Gastrocnemius medialis (tissue), 4 donors: ENCODE results near the gene ZBTB18. TPM values are rescaled to one million over a fixed set of nuclear protein-coding genes. Genes with fewer than 3 reads are reported as not detected.

ENCODE experiments used
- ATAC-seq, 2 donors: fragments of 150-250 bp; one replicate each; pipeline ENCODE4 v1.9.1; 2016
- DNase-seq, 2 donors: peaks; one replicate each; pipeline ENCODE4 v3.0.0-alpha.2; 2019
- H3K27ac ChIP-seq, 4 donors: fragments of 200-600 bp; sonication (generic); 1 replicate in 1 of 4; 2 replicates in 3 of 4; pipeline ENCODE4 v1.5.1; 2016 to 2018; ENCODE audit warnings: mild to moderate bottlenecking in 2 of 4, moderate library complexity in 1 of 4
- H3K27me3 ChIP-seq, 3 donors: fragments of 200-600 bp; sonication (generic) in 2 of 3; 1 replicate in 1 of 3; 2 replicates in 2 of 3; pipeline versions ENCODE4 v1.5.1 to v1.6.0; 2016 to 2019; ENCODE audit warnings: mild to moderate bottlenecking in 1 of 3, moderate library complexity in 1 of 3
- H3K36me3 ChIP-seq, 2 donors: fragments of 200-600 bp; sonication (generic) in 1 of 2; one replicate each; pipeline ENCODE4 v1.5.1; 2017 to 2018
- H3K4me1 ChIP-seq, 2 donors: fragments of 200-600 bp; sonication (generic) in 1 of 2; one replicate each; pipeline ENCODE4 v1.5.1; 2016 to 2017; ENCODE audit warnings: mild to moderate bottlenecking in 2 of 2
- H3K4me3 ChIP-seq, 4 donors: fragments of 200-600 bp; sonication (generic) in 3 of 4; 1 replicate in 1 of 4; 2 replicates in 3 of 4; pipeline ENCODE4 v1.5.1; 2016 to 2019; ENCODE audit warnings: mild to moderate bottlenecking in 2 of 4
- H3K9me3 ChIP-seq, 3 donors: fragments of 200-600 bp; sonication (generic) in 2 of 3; 1 replicate in 1 of 3; 2 replicates in 2 of 3; pipeline ENCODE4 v1.5.1; 2016 to 2019
- POLR2A ChIP-seq, 2 donors: fragments of 450-650 bp; IDR thresholded peaks; one replicate each; pipeline ENCODE4 v1.6.1; 2017; ENCODE audit warnings: antibody characterized with exemption in 2 of 2, mild to moderate bottlenecking in 2 of 2, moderate library complexity in 2 of 2
- in situ Hi-C, 4 donors: fragments of 200-750 bp; cut with MboI; loops; one replicate each; pipeline versions ENCODE4 v1.15.0 to v1.8.0; 2017; ENCODE audit warnings: low sequenced_read_pairs in 4 of 4
- intact Hi-C: fragments of 100-400 bp; cut with DNase I; formaldehyde crosslinking; loops from one replicate; pipeline ENCODE4 v1.15.1; 2023; ENCODE audit warnings: low total_unique reads
- total RNA-seq, 4 donors: library from RNA; depleted of rRNA; stranded (reverse); fragments of >200 nt; gene quantifications; one replicate each; pipeline versions ENCODE4 v1.1.0 to v1.2.3, GENCODE V29; 2016
- TF ChIP-seq, protein P1 (sequence below), 5 experiments: fragments of 450-650 bp in 3 of 5; fragments of 200-600 bp in 2 of 5; sonication (generic) in 2 of 5; IDR thresholded peaks in 4 of 5; conservative IDR thresholded peaks in 1 of 5; 1 replicate in 4 of 5; 2 replicates in 1 of 5; pipeline ENCODE4 v1.5.1; 2016 to 2019; ENCODE audit warnings: antibody characterized with exemption in 5 of 5, mild to moderate bottlenecking in 3 of 5, moderate library complexity in 3 of 5

The ZBTB18 gene
- total RNA-seq, 4 donors from 2014 or later = 48.2 to 60.7 (median 55.5) TPM

GRCh38 chr1:244006961-244007360 is 44.1 kb upstream of the ZBTB18 start:
- in situ Hi-C loops = no loop called here
- Histone ChIP-seq H3K36me3 (no peaks in the 10 kb centered on the region), H3K9me3 (no peaks in the 10 kb centered on the region), H3K27ac (no peak overlapping the region), H3K4me1 (peaks cover 0 to 4% of the 10 kb centered on the region in 2 donors), H3K4me3 (no peak overlapping the region), H3K27me3 (peaks cover 6 to 15% (median 14%) of the 10 kb centered on the region in 3 donors)
- intact Hi-C loops = no loop called here
- ATAC-seq (no peak), DNase-seq (no peak)
- no peak for TF ChIP-seq POLR2A (IDR thresholded peaks at IDR 0.05)
- TF ChIP-seq, protein P1, sequence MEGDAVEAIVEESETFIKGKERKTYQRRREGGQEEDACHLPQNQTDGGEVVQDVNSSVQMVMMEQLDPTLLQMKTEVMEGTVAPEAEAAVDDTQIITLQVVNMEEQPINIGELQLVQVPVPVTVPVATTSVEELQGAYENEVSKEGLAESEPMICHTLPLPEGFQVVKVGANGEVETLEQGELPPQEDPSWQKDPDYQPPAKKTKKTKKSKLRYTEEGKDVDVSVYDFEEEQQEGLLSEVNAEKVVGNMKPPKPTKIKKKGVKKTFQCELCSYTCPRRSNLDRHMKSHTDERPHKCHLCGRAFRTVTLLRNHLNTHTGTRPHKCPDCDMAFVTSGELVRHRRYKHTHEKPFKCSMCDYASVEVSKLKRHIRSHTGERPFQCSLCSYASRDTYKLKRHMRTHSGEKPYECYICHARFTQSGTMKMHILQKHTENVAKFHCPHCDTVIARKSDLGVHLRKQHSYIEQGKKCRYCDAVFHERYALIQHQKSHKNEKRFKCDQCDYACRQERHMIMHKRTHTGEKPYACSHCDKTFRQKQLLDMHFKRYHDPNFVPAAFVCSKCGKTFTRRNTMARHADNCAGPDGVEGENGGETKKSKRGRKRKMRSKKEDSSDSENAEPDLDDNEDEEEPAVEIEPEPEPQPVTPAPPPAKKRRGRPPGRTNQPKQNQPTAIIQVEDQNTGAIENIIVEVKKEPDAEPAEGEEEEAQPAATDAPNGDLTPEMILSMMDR (IDR thresholded peaks at IDR 0.05 in 4 of 5, conservative IDR thresholded peaks at IDR 0.05 in 1 of 5) = no peak

- Histone ChIP-seq H3K4me3 (no peak overlapping the region), H3K27me3 (peaks cover 13 to 22% (median 15%) of the 10 kb centered on the region in 3 donors), H3K27ac (no peak overlapping the region), H3K4me1 (peaks cover 4 to 6% of the 10 kb centered on the region in 2 donors), H3K9me3 (no peaks in the 10 kb centered on the region), H3K36me3 (no peaks in the 10 kb centered on the region)
- DNase-seq = no peak
- intact Hi-C loops (loop anchor here (10.0 kb wide), 1 partner anchor 65 kb away; no protein-coding TSS in a partner anchor), in situ Hi-C loops (no loop called here)
- ATAC-seq = no peak
- TF ChIP-seq, protein P1 (IDR thresholded peaks at IDR 0.05 in 4 of 5, conservative IDR thresholded peaks at IDR 0.05 in 1 of 5) = no peak
- no peak for TF ChIP-seq POLR2A (IDR thresholded peaks at IDR 0.05)
Measured at GRCh38 chr1:244010191-244010590, 40.9 kb upstream of the ZBTB18 start.

DNA sequence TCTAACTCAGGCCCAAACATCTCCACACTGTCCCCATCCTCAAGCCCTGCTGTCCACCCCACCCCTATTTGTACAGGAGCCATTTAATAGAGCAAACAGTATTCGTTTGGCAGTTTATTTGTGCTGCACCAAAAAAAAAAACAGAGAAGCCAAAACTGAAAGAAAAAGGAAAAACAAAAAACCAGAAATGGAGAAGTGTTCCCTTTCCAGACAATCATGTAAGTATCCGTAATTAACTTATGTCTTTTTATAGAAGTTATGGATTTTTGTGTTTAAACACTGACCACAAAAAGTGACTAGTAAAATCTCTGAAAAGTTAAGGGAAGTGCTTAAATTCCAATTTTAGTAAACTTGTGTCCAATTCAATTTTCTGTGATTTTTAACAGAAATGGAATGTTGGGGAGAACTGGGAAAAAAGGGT is 40.4 kb upstream of the ZBTB18 start:
- no peaks in the 10 kb centered on the region for H3K36me3 ChIP-seq
- no peak for DNase-seq
- ATAC-seq = no peak
- in situ Hi-C loops (no loop called here), intact Hi-C loops (loop anchor here (10.0 kb wide), 1 partner anchor 64 kb away; no protein-coding TSS in a partner anchor)
- H3K27me3 ChIP-seq = peaks cover 13 to 22% (median 15%) of the 10 kb centered on the region in 3 donors
- H3K9me3 ChIP-seq = no peaks in the 10 kb centered on the region
- TF ChIP-seq, protein P1 (IDR thresholded peaks at IDR 0.05 in 4 of 5, conservative IDR thresholded peaks at IDR 0.05 in 1 of 5) = no peak
- no peak for TF ChIP-seq POLR2A (IDR thresholded peaks at IDR 0.05)
- H3K27ac ChIP-seq = no peak overlapping the region
- H3K4me3 ChIP-seq = no peak overlapping the region
- peaks cover 4 to 6% of the 10 kb centered on the region in 2 donors for H3K4me1 ChIP-seq

DNA sequence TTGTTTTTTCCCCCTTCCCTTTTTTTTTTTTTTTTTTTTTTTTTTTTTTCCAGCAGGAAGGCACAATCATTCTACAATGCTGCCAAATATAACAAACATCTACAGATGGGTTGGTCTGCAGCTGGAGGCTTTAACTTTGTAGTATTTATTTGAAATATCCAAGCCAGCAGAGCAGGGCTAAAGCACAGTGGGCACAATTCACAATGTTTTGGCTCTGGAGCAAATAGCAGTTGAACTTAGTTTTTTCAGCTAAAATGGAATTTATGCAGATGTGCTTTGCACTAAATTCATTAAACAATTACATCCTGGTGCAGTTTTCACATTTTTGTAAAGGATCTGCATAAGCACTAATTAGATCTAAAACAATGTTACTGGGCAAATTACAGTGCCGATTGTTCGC is 39.8 kb upstream of the ZBTB18 start:
- H3K36me3 ChIP-seq = no peaks in the 10 kb centered on the region
- no peak for DNase-seq
- no peak for TF ChIP-seq POLR2A (IDR thresholded peaks at IDR 0.05)
- TF ChIP-seq, protein P1 (IDR thresholded peaks at IDR 0.05 in 4 of 5, conservative IDR thresholded peaks at IDR 0.05 in 1 of 5) = no peak
- no peaks in the 10 kb centered on the region for H3K9me3 ChIP-seq
- H3K27ac ChIP-seq = no peak overlapping the region
- intact Hi-C loops (loop anchor here (10.0 kb wide), 1 partner anchor 64 kb away; no protein-coding TSS in a partner anchor), in situ Hi-C loops (no loop called here)
- no peak overlapping the region for H3K4me3 ChIP-seq
- peaks cover 13 to 22% (median 15%) of the 10 kb centered on the region in 3 donors for H3K27me3 ChIP-seq
- peaks cover 4 to 6% of the 10 kb centered on the region in 2 donors for H3K4me1 ChIP-seq
- ATAC-seq = no peak

DNA sequence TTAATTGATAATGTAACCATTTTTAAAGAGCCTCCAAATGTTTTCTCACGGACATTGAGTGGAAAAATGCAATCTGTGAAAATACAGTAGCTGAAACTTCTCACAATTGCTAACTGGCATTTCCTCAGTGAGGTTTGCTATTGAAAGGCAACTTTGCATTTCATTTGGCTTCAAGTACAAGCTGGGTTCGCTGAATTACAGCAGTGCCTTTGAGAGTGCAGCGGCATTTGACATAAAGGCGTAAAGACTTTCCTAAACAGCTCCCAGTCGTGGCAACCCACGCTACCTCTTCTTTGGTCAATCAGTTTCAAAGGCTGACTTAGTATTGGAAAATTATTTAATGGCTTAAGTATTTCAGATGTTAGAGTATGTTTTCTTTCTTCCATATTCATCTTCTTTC is 39.3 kb upstream of the ZBTB18 start:
- H3K27me3 ChIP-seq = peaks cover 13 to 22% (median 15%) of the 10 kb centered on the region in 3 donors
- H3K27ac ChIP-seq = no peak overlapping the region
- H3K4me3 ChIP-seq = no peak overlapping the region
- no peaks in the 10 kb centered on the region for H3K36me3 ChIP-seq
- H3K9me3 ChIP-seq = no peaks in the 10 kb centered on the region
- TF ChIP-seq POLR2A (IDR thresholded peaks at IDR 0.05) = no peak
- TF ChIP-seq, protein P1 (IDR thresholded peaks at IDR 0.05 in 4 of 5, conservative IDR thresholded peaks at IDR 0.05 in 1 of 5) = no peak
- DNase-seq (no peak), ATAC-seq (no peak)
- intact Hi-C loops (loop anchor here (10.0 kb wide), 1 partner anchor 63 kb away; no protein-coding TSS in a partner anchor), in situ Hi-C loops (no loop called here)
- H3K4me1 ChIP-seq = peaks cover 4 to 6% of the 10 kb centered on the region in 2 donors
